Stimulated activated CD4-positive, alpha-beta T cell treated with anti-CD3 and anti-CD28 coated beads, Interleukin-15, amount 100 ng/mL, for 48 hours (primary cell): ENCODE results near the gene ZNF534.
"Not testable (repeated sequence)": the region's sequence is repeated elsewhere in the genome, so short reads cannot be mapped to it uniquely, and the experiment has no call there.

ENCODE experiments used
- DNase-seq, 2 donors: peaks; one replicate each; pipeline ENCODE4 v3.0.0-alpha.2; 2020; ENCODE audit warnings: low read depth in 2 of 2

ZNF534 gene

DNA sequence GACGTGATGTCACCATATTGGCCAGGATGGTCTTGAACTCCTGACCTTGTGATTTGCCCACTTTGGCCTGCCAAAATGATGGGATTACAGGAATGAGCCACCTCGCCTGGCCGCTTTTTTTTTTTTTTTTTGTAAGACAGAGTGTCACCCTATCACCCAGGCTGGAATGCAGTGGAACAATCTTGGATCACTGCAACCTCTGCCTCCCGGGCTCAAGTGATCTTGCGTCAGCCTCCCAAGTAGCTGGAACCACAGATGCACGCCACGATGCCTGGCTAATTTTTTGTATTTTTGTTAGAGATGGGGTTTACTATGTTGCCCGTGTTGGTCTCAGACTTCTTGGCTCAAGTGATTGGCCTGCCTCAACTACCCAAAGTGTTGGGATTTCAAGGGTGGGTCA lies 69.6 kb downstream of the ZNF534 start:
- no peak for DNase-seq

DNA sequence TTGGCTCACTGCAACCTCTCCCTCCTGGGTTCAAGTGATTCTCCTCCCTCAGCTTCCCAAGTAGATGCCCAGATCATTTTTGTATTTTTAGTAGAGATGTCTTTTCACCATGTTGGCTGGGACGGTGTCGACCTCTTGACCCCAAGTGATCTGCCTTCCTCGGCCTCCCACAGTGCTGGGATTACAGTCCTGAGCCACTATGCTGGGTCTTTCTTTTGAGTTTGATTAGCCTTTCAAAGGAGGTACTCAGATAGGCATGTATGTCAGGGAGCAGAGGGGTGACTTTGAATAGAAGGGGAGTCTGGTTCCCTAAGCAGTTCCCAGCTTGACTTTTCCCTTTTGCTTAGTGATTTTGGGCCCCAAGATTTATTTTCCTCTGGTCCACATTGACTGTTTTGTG lies 71.5 kb downstream of the ZNF534 start:
- DNase-seq: not testable (repeated sequence)

- not testable (repeated sequence) for DNase-seq
Observed at GRCh38 chr19:52500991-52501390, 72.0 kb downstream of the ZNF534 start.
